ENCODE measurements around the gene INS.

INS gene

DNA sequence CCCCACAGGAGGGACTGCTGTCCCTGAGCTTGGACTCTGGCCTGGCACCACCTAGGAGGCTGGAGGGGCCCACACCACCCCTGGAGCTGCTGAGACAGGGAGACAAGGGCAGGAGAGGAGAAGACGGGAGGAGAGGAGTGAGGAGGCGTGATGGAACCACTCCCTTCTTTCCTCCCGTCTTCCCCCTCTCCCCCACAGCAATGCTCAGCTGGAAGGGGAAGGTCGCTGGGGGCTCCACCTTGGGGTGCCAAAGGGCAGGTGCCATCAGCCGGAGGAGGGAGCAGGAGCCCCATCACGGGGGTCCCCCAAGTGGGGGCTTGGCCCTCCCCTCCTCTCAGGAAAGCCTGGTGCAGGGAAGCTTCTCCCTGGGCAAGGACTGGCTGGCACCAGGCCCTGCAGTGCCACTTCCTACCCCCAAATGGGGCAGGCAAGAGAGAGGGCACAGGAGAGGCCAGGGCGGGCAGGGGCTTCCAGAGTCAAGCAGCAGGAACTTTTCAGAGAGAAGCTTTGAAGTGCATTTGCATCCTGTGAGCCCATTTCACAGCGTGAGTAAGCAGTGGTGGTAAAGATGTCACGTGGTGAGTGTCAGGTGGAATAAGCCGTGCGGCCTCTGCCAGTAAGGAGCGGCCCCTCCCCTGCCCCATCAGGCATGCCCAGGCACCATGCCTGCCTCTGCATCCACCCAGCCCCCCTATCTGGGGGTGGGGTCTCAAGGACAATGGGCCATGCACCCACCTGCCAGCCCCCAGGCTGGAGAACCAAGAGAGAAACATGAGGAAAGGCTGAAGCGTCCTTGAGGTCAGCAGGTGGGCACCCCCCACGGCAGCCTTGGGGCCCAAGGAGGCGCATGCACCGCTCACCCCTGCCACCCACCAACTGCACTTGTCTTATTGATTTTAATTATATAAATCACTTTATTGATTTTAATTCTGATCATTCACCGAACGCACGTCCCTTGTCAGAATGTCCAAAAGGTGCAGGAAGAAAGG, 26.7 kb downstream of the INS start:
- in situ Hi-C loops (cut with HindIII; ENCODE audit: low pct_ligation_motif_present, low sequenced_read_pairs), result no loop called here
- no peak overlapping the region for H3K27ac ChIP-seq
- peaks cover 6% of the 10 kb centered on the region for H3K27me3 ChIP-seq (replicated peaks)
- no peak for DNase-seq
- no peaks in the 10 kb centered on the region for H3K36me3 ChIP-seq (replicated peaks)
- TF ChIP-seq, protein P1, sequence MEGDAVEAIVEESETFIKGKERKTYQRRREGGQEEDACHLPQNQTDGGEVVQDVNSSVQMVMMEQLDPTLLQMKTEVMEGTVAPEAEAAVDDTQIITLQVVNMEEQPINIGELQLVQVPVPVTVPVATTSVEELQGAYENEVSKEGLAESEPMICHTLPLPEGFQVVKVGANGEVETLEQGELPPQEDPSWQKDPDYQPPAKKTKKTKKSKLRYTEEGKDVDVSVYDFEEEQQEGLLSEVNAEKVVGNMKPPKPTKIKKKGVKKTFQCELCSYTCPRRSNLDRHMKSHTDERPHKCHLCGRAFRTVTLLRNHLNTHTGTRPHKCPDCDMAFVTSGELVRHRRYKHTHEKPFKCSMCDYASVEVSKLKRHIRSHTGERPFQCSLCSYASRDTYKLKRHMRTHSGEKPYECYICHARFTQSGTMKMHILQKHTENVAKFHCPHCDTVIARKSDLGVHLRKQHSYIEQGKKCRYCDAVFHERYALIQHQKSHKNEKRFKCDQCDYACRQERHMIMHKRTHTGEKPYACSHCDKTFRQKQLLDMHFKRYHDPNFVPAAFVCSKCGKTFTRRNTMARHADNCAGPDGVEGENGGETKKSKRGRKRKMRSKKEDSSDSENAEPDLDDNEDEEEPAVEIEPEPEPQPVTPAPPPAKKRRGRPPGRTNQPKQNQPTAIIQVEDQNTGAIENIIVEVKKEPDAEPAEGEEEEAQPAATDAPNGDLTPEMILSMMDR (IDR thresholded peaks at IDR 0.05; ENCODE audit: low read depth, low read length, missing control alignments), result no peak
- H3K4me3 ChIP-seq (ENCODE audit: low read depth, low read length), result no peak overlapping the region

DNA sequence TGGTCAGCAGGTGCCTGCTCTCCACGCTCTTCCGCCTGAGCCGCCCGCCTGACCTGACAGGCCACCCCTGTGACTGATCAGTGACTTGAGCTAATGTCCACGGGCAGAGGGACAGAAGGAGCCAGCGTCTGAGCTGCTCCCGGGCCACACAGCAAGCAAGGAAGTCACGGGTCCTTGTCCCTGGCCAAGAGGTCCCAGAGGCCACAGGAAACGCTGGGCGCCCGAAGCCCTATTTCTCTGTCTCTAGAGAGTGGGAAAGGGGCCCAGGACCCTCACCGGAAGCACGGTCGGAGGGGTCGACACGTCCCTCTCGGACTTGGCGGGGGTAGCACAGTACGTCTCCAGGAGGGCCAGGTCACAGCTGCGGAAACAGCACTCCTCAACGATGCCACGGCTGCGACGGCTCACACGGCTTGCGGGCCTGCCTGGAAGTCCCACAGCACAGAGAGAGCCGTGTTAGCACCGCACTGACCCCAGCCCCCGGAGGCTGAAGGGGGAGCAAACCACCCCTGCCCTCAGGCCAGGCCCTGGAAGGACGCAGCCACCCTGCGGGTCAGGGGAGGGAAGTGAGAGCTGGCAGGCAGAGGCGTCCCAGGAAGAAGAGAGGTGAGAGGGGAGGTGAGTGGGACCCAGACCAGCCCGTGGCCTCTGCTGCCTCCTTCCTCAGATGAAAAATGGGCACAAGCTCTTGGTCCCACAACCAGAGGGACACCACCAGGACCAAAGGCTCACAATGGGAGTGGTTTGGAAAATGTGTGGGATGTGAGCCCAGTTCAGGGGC, 27.6 kb downstream of the INS start:
- in situ Hi-C loops (cut with HindIII; ENCODE audit: low pct_ligation_motif_present, low sequenced_read_pairs), result no loop called here
- TF ChIP-seq, protein P1 (IDR thresholded peaks at IDR 0.05; ENCODE audit: low read depth, low read length, missing control alignments), result no peak
- Histone ChIP-seq H3K36me3 (replicated peaks) (no peaks in the 10 kb centered on the region), H3K4me3 (ENCODE audit: low read depth, low read length) (no peak overlapping the region), H3K27ac (no peak overlapping the region), H3K27me3 (replicated peaks) (peaks cover 5% of the 10 kb centered on the region)
- DNase-seq, result no peak

DNA sequence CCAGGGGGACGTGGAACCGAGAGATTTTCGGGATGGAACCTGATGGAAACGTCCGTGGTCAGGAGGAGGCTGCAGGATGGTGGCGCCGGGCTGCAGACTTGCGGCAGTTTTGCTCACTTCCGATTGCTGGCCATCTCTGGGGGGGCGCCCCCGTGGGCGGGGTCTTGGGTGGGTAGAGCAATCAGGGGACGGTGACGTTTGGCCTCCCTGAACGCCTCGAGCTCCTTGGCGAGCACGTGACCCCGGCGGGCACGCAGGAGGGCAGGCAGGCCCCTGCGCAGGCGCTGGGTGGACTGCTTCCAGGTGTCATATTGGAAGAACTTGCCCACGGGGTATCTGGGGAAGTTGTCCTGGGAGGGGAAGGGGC, 28.2 kb downstream of the INS start:
- in situ Hi-C loops (cut with HindIII; ENCODE audit: low pct_ligation_motif_present, low sequenced_read_pairs), result no loop called here
- no peak for DNase-seq

DNA sequence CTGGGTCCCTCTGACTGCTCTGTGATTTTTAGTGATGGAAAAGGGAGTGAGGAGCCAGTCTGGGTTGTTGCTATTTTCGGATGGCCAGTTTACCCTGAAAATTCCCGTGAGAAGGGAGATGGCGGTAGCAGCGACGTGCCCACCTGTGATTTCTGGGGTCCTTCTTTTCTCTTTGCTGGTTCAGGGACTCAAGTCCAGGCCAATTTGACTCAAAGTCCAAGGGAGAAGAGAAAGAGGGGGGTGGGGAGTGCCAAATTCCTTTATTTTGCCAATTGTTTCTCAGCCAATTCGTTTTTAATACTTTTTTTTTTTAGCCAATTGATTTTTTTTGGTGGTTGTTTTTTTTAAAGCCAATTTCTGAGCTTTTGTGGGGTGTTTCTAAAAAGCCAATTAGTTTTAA, 28.8 kb downstream of the INS start:
- Histone ChIP-seq H3K27me3 (replicated peaks) (peaks cover 2% of the 10 kb centered on the region), H3K4me3 (ENCODE audit: low read depth, low read length) (no peak overlapping the region), H3K36me3 (replicated peaks) (no peaks in the 10 kb centered on the region), H3K27ac (no peak overlapping the region)
- DNase-seq, result no peak
- in situ Hi-C loops (cut with HindIII; ENCODE audit: low pct_ligation_motif_present, low sequenced_read_pairs), result no loop called here
- TF ChIP-seq, protein P1 (IDR thresholded peaks at IDR 0.05; ENCODE audit: low read depth, low read length, missing control alignments), result no peak

More for the DNA sequence above, 28.2 kb downstream of the INS start:
- Histone ChIP-seq H3K36me3 (replicated peaks) (no peaks in the 10 kb centered on the region), H3K27me3 (replicated peaks) (peaks cover 5% of the 10 kb centered on the region), H3K27ac (no peak overlapping the region), H3K4me3 (ENCODE audit: low read depth, low read length) (no peak overlapping the region)
- TF ChIP-seq, protein P1 (IDR thresholded peaks at IDR 0.05; ENCODE audit: low read depth, low read length, missing control alignments), result no peak

DNA sequence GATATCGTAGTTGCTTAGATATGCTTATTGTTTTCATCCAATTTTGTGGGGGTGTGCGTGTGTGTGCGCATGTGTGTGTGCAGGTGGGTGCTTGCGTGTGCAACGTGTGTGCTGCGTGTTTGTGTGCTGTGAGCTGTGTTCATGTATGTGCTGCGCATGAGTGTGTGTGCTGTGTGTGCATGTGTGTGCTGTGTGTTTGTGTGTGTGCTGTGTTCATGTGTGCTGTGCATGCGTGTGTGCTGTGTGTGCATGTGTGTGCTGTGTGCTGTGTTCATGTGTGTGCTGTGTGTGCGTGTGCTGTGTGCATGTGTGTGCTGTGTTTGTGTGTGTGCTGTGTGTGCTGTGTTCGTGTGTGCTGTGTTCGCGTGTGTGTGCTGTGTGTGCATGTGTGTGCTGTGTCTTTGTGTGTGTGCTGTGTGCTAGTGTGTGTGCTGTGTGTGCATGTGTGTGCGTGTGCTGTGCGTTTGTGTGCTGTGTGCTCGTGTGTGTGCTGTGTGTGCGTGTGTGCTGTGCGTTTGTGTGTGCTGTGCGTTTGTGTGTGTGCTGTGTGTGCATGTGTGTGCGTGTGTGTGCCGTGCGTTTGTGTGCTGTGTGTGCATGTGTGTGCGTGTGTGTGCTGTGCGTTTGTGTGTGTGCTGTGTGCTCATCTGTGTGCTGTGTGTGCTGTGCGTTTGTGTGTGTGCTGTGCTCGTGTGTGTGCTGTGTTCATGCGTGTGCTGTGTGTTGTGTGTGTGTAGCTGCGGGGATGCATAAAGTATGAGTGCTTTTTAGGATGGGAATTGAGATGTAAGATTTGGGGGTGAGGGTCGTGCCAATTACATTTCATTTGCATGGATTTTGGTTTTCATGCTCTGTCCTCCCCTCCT, 29.4 kb downstream of the INS start:
- TF ChIP-seq, protein P1 (IDR thresholded peaks at IDR 0.05; ENCODE audit: low read depth, low read length, missing control alignments), result no peak
- H3K4me3 ChIP-seq (ENCODE audit: low read depth, low read length), result no peak overlapping the region
- DNase-seq, result no peak
- in situ Hi-C loops (cut with HindIII; ENCODE audit: low pct_ligation_motif_present, low sequenced_read_pairs), result no loop called here
- no peak overlapping the region for H3K27ac ChIP-seq
- peaks cover 2% of the 10 kb centered on the region for H3K27me3 ChIP-seq (replicated peaks)
- H3K36me3 ChIP-seq (replicated peaks), result no peaks in the 10 kb centered on the region

Data from brain microvascular endothelial cell (primary cell).